Lower leg skin (tissue), 3 donors: ENCODE measurements around the gene SLC12A4.

Experiments used
- POLR2A ChIP-seq, 2 donors: fragments of 450-650 bp; IDR thresholded peaks; one replicate each; pipeline ENCODE4 v1.6.1; 2016 to 2017; ENCODE audit warnings: antibody characterized with exemption in 2 of 2, mild to moderate bottlenecking in 1 of 2, moderate library complexity in 1 of 2
- TF ChIP-seq, protein P1 (sequence below), 3 donors: fragments of 450-650 bp; IDR thresholded peaks; one replicate each; pipeline ENCODE4 v1.5.1; 2016; ENCODE audit warnings: antibody characterized with exemption in 3 of 3, mild to moderate bottlenecking in 3 of 3, moderate library complexity in 2 of 3

DNA sequence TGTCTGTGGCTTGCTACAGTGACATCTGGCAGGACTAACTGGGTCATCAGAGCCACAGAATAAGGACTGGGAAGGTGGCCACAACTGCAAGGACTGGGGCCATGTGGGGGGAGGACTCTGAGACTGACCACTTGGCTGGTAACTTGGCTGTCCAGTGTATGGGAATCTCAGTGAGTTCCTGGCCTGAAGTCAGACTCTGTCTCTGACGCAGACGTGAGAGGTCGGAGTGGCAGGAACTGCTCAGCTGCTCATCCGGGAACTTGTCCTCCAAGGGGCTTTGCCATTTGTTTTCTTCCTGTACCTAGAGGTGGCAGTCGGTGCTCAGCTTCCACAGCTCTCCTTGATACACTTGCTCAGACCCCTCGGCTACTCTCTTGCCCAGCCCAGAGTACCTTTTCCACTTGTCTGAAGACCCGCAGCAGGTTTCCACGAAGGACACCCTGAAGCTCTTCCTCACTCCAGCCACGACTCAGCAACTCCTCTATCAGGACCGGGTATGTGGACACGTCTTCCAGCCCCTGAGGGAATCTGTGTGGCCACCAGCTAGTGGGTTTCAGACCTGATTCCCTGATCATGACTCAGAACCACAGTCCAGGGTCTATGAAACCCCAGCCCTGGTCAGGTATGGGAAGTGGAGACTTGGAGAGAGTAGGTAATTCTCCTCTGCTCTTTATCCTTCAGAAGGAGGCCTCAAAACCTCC, 19.2 kb upstream of the SLC12A4 start:
- TF ChIP-seq POLR2A (IDR thresholded peaks at IDR 0.05): no peak
- TF ChIP-seq, protein P1, sequence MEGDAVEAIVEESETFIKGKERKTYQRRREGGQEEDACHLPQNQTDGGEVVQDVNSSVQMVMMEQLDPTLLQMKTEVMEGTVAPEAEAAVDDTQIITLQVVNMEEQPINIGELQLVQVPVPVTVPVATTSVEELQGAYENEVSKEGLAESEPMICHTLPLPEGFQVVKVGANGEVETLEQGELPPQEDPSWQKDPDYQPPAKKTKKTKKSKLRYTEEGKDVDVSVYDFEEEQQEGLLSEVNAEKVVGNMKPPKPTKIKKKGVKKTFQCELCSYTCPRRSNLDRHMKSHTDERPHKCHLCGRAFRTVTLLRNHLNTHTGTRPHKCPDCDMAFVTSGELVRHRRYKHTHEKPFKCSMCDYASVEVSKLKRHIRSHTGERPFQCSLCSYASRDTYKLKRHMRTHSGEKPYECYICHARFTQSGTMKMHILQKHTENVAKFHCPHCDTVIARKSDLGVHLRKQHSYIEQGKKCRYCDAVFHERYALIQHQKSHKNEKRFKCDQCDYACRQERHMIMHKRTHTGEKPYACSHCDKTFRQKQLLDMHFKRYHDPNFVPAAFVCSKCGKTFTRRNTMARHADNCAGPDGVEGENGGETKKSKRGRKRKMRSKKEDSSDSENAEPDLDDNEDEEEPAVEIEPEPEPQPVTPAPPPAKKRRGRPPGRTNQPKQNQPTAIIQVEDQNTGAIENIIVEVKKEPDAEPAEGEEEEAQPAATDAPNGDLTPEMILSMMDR (IDR thresholded peaks at IDR 0.05): no peak
